Tibial nerve (tissue), 3 donors: ENCODE results near the gene PLEKHA6.

Experiments
- POLR2A ChIP-seq, 2 donors: fragments of 450-650 bp; IDR thresholded peaks; one replicate each; pipeline ENCODE4 v1.6.1; 2017; ENCODE audit warnings: antibody characterized with exemption in 2 of 2, mild to moderate bottlenecking in 2 of 2, moderate library complexity in 2 of 2
- TF ChIP-seq, protein P1 (sequence below), 5 experiments: fragments of 200-600 bp in 3 of 5; fragments of 450-650 bp in 2 of 5; sonication (generic) in 3 of 5; IDR thresholded peaks; one replicate each; pipeline ENCODE4 v1.5.1; 2016 to 2019; ENCODE audit warnings: antibody characterized with exemption in 5 of 5, mild to moderate bottlenecking in 3 of 5, moderate library complexity in 2 of 5

DNA sequence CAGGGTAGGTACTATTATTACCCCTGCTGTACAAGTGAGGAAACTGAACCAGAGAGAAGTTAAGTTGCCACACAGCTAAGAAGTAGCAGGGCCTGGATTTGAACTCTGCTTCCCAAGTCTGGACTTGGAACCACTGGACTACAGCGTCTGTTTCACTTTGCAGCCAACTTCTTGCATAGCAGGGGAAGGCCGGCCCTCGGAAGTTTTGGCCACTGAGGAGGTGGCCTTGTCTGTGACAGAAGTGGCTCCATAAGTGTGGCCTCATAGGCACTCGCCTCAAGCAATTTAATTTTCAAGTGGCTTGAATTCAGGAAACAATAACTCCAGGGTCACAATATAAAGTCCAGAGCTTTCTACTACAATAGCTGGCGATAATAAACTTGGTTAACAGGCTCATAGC lies 41.4 kb downstream of the PLEKHA6 start:
- no peak for TF ChIP-seq POLR2A (IDR thresholded peaks at IDR 0.05)
- TF ChIP-seq, protein P1, sequence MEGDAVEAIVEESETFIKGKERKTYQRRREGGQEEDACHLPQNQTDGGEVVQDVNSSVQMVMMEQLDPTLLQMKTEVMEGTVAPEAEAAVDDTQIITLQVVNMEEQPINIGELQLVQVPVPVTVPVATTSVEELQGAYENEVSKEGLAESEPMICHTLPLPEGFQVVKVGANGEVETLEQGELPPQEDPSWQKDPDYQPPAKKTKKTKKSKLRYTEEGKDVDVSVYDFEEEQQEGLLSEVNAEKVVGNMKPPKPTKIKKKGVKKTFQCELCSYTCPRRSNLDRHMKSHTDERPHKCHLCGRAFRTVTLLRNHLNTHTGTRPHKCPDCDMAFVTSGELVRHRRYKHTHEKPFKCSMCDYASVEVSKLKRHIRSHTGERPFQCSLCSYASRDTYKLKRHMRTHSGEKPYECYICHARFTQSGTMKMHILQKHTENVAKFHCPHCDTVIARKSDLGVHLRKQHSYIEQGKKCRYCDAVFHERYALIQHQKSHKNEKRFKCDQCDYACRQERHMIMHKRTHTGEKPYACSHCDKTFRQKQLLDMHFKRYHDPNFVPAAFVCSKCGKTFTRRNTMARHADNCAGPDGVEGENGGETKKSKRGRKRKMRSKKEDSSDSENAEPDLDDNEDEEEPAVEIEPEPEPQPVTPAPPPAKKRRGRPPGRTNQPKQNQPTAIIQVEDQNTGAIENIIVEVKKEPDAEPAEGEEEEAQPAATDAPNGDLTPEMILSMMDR (IDR thresholded peaks at IDR 0.05), result no peak
